ENCODE measurements around the gene GTF2E1. TPM values are rescaled to one million over a fixed set of nuclear protein-coding genes. Genes with fewer than 3 reads are reported as not detected.

Gene GTF2E1
- total RNA-seq, 2 donors from 2014 or later = 6.8 to 9.6 TPM

Other genes with a start within 250 kb of the GTF2E1 start
- gene NDUFB4, start 146.4 kb upstream of the GTF2E1 start, total RNA-seq = 100 to 1,000 TPM; 244 to 274 TPM
- under 1 TPM in 1 of 2 donors, not detected in 1; 0.41 TPM for gene HGD, start 60.5 kb upstream of the GTF2E1 start, total RNA-seq
- 10 to 100 TPM in 1 of 2 donors, 1 to 10 TPM in 1; 7.6 to 14.2 TPM for gene RABL3, start 228 bp upstream of the GTF2E1 start, total RNA-seq
- not detected for gene STXBP5L, start 165.5 kb downstream of the GTF2E1 start, total RNA-seq

Data from right atrium auricular region (tissue), 2 donors.